B cell (primary cell): ENCODE data around the gene CFAP74. TPM values are rescaled to one million over a fixed set of nuclear protein-coding genes. Genes with fewer than 3 reads are reported as not detected.

ENCODE experiments used
- ATAC-seq: fragments of 200-7000 bp; cut with Tn5 transposase; one replicate; pipeline ENCODE4 v1.10.0; 2021; ENCODE audit warnings: low read depth, mild to moderate bottlenecking, moderate number of reproducible peaks, moderate library complexity
- CTCF ChIA-PET: fragments of 350-600 bp; sonication (Branson Sonifier 250); formaldehyde crosslinking; loops from one replicate; lab custom pipeline; 2021; ENCODE audit warnings: antibody characterized with exemption, inconsistent platforms; lab: Charles Lee
- POLR2A ChIA-PET: fragments of 350-600 bp; sonication (Branson Sonifier 250); formaldehyde crosslinking; loops from one replicate; lab custom pipeline; 2021; ENCODE audit warnings: antibody characterized with exemption; lab: Charles Lee
- DNase-seq: peaks from one replicate; pipeline ENCODE4 v3.0.0; 2013
- H2AFZ ChIP-seq: 2 replicates; pipeline ENCODE4 v1.6.1; 2012; ENCODE audit warnings: mild to moderate bottlenecking, low read depth, low read length; ENCODE audit not compliant: insufficient read depth, poor library complexity, severe bottlenecking
- H3K27ac ChIP-seq, 2 donors: 1 replicate in 1 of 2; 2 replicates in 1 of 2; pipeline ENCODE4 v1.5.1; 2012 to 2013; ENCODE audit warnings: low read length in 2 of 2, mild to moderate bottlenecking in 2 of 2, moderate library complexity in 1 of 2
- H3K27me3 ChIP-seq, 4 experiments: fragments of 200-600 bp in 1 of 4; sonication (generic) in 1 of 4; replicated peaks in 1 of 4; 1 replicate in 2 of 4; 2 replicates in 2 of 4; pipeline versions ENCODE4 v1.6.1 to v1.7.0; 2013 to 2016; ENCODE audit warnings: low read length in 3 of 4, mild to moderate bottlenecking in 2 of 4, mixed read lengths in 1 of 4, moderate library complexity in 1 of 4; ENCODE audit not compliant: insufficient read depth in 4 of 4, control insufficient read depth in 3 of 4; ENCODE audit errors: control extremely low read depth in 1 of 4
- H3K36me3 ChIP-seq, 2 experiments: replicated peaks in 1 of 2; 1 replicate in 1 of 2; 2 replicates in 1 of 2; pipeline versions ENCODE4 v1.6.1 to v1.7.1; 2013; ENCODE audit warnings: low read length in 1 of 2; ENCODE audit not compliant: insufficient read depth in 2 of 2, control insufficient read depth in 1 of 2; ENCODE audit errors: control extremely low read depth in 1 of 2, extremely low read depth in 1 of 2
- H3K4me1 ChIP-seq, 2 donors: fragments of 200-600 bp in 1 of 2; sonication (generic) in 1 of 2; 1 replicate in 1 of 2; 2 replicates in 1 of 2; pipeline versions ENCODE4 v1.5.1 to v1.6.1; 2013 to 2017; ENCODE audit warnings: low read length in 2 of 2; ENCODE audit not compliant: control insufficient read depth in 2 of 2, insufficient read depth in 2 of 2
- H3K4me2 ChIP-seq: replicated peaks from 2 replicates; pipeline ENCODE3; 2012; ENCODE audit warnings: mild to moderate bottlenecking, low read depth, low read length; ENCODE audit not compliant: poor library complexity, severe bottlenecking
- H3K4me3 ChIP-seq, 5 experiments: fragments of 200-600 bp in 1 of 5; sonication (generic) in 1 of 5; 1 replicate in 3 of 5; 2 replicates in 2 of 5; pipeline versions ENCODE4 v1.5.1 to v1.7.0; 2011 to 2016; ENCODE audit warnings: low read length in 4 of 5, mild to moderate bottlenecking in 4 of 5, low read depth in 2 of 5, control low read depth in 1 of 5, moderate library complexity in 1 of 5; ENCODE audit not compliant: insufficient read depth in 1 of 5; ENCODE audit errors: control extremely low read depth in 1 of 5, extremely low read depth in 1 of 5
- H3K79me2 ChIP-seq: fragments of 200-600 bp; sonication (generic); one replicate; pipeline ENCODE4 v1.6.0; 2016; ENCODE audit warnings: low read length; ENCODE audit not compliant: control insufficient read depth, insufficient read depth
- H3K9ac ChIP-seq: fragments of 200-600 bp; sonication (generic); 2 replicates; pipeline ENCODE4 v1.6.1; 2017; ENCODE audit warnings: mild to moderate bottlenecking, low read length, moderate library complexity
- H3K9me3 ChIP-seq, 3 donors: one replicate each; pipeline versions ENCODE4 v1.6.1 to v1.7.1; 2013; ENCODE audit warnings: low read length in 2 of 3; ENCODE audit not compliant: control insufficient read depth in 2 of 3, insufficient read depth in 1 of 3; ENCODE audit errors: control extremely low read depth in 1 of 3
- H4K20me1 ChIP-seq: 2 replicates; pipeline ENCODE4 v1.6.0; 2012; ENCODE audit warnings: mild to moderate bottlenecking, low read length; ENCODE audit not compliant: insufficient read depth, control insufficient read depth, poor library complexity, severe bottlenecking
- H3K27ac Mint-ChIP-seq: one replicate; pipeline ENCODE4 v1.8.0; 2021; ENCODE audit warnings: mixed read lengths
- H3K27me3 Mint-ChIP-seq: one replicate; pipeline ENCODE4 v1.8.0; 2021; ENCODE audit warnings: mixed read lengths
- H3K4me1 Mint-ChIP-seq: one replicate; pipeline ENCODE4 v1.8.0; 2021; ENCODE audit warnings: mixed read lengths
- H3K4me3 Mint-ChIP-seq: one replicate; pipeline ENCODE4 v1.8.0; 2021; ENCODE audit warnings: mixed read lengths
- H3K9me3 Mint-ChIP-seq: one replicate; pipeline ENCODE4 v1.8.0; 2022; ENCODE audit warnings: mixed read lengths; ENCODE audit not compliant: insufficient read depth
- EZH2 ChIP-seq: IDR thresholded peaks from 2 replicates; pipeline ENCODE4 v1.6.1; 2012; ENCODE audit warnings: borderline replicate concordance, low read depth, mild to moderate bottlenecking, moderate library complexity, low read length; ENCODE audit not compliant: insufficient read depth, poor library complexity, severe bottlenecking
- WGBS: methylation state at CpG from one replicate; pipeline ENCODE4 v1.1.5; 2013; ENCODE audit warnings: missing lambda C conversion rate; ENCODE audit not compliant: insufficient coverage; 5-methylcytosine and 5-hydroxymethylcytosine counted together
- intact Hi-C: fragments of 100-400 bp; cut with micrococcal nuclease; formaldehyde crosslinking; loops from one replicate; pipeline ENCODE4 v1.10.0; 2022
- polyA plus RNA-seq: library from polyadenylated mRNA; depleted of rRNA; stranded (reverse); fragments of >200 nt; gene quantifications from 2 replicates; pipeline ENCODE4 v1.2.3, GENCODE V29; 2012
- total RNA-seq, 2 donors: library from RNA; stranded (reverse); fragments of 120-200 nt in 1 of 2; gene quantifications; 1 replicate in 1 of 2; 2 replicates in 1 of 2; pipeline versions ENCODE4 v1.2.3 to v1.2.4, GENCODE V29; 2013 to 2022
- TF ChIP-seq, protein P1 (sequence below): fragments of 200-600 bp; IDR thresholded peaks from one replicate; pipeline ENCODE4 v1.8.0; 2022; ENCODE audit warnings: antibody characterized with exemption, mild to moderate bottlenecking

The CFAP74 gene
- total and polyA plus RNA-seq, 2 donors (not counting 1 experiment from before 2014, with no cell fraction given): not detected

DNA sequence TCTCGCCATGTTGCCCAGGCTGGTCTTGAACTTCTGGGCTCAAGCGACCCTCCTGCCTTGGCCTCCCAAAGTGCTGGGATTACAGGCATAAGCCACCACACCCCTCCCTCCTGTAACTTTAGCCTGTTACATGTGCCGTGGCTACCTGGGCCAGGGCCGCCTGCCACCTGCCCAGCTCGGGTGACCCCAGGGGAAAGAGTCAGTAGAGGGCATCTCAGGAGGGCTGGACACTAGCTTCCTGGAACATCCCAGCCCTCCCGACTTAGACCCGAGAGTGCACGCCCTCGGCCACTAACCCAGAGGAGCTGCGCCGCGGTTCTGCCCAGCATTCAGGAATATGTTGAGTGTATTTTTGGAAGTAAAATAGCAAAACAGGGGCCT, 44.1 kb downstream of the CFAP74 start:
- H3K36me3 ChIP-seq: no peaks in the 10 kb centered on the region
- ChIA-PET CTCF (interaction anchor here (0.9 kb wide), 1 partner anchor 30 kb away, joined by 3 read pairs; no protein-coding TSS in a partner anchor), POLR2A (no interaction called here)
- no peaks in the 10 kb centered on the region for H3K79me2 ChIP-seq
- ATAC-seq: no peak
- no peaks in the 10 kb centered on the region for H3K4me1 Mint-ChIP-seq
- no peak for DNase-seq
- no peak overlapping the region for H2AFZ ChIP-seq
- TF ChIP-seq, protein P1, sequence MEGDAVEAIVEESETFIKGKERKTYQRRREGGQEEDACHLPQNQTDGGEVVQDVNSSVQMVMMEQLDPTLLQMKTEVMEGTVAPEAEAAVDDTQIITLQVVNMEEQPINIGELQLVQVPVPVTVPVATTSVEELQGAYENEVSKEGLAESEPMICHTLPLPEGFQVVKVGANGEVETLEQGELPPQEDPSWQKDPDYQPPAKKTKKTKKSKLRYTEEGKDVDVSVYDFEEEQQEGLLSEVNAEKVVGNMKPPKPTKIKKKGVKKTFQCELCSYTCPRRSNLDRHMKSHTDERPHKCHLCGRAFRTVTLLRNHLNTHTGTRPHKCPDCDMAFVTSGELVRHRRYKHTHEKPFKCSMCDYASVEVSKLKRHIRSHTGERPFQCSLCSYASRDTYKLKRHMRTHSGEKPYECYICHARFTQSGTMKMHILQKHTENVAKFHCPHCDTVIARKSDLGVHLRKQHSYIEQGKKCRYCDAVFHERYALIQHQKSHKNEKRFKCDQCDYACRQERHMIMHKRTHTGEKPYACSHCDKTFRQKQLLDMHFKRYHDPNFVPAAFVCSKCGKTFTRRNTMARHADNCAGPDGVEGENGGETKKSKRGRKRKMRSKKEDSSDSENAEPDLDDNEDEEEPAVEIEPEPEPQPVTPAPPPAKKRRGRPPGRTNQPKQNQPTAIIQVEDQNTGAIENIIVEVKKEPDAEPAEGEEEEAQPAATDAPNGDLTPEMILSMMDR: no peak
- TF ChIP-seq EZH2: no peak
- no peaks in the 10 kb centered on the region for H3K9me3 Mint-ChIP-seq
- H3K27ac ChIP-seq: no peak overlapping the region
- no peak overlapping the region for H3K9ac ChIP-seq
- H3K27ac Mint-ChIP-seq: no peak overlapping the region
- 97% methylated on average over 3 of the region's 12 CpGs for WGBS
- peaks cover 32% of the 10 kb centered on the region for H3K27me3 Mint-ChIP-seq
- no peak overlapping the region for H3K4me3 ChIP-seq
- no peak overlapping the region for H3K4me3 Mint-ChIP-seq
- H4K20me1 ChIP-seq: no peaks in the 10 kb centered on the region
- H3K27me3 ChIP-seq: peaks cover 0 to 33% (median 1%) of the 10 kb centered on the region in 4 experiments
- H3K4me2 ChIP-seq: no peak overlapping the region
- intact Hi-C loops: no loop called here
- H3K9me3 ChIP-seq: peaks cover 0 to 7% (median 0%) of the 10 kb centered on the region in 3 donors
- H3K4me1 ChIP-seq: no peaks in the 10 kb centered on the region

DNA sequence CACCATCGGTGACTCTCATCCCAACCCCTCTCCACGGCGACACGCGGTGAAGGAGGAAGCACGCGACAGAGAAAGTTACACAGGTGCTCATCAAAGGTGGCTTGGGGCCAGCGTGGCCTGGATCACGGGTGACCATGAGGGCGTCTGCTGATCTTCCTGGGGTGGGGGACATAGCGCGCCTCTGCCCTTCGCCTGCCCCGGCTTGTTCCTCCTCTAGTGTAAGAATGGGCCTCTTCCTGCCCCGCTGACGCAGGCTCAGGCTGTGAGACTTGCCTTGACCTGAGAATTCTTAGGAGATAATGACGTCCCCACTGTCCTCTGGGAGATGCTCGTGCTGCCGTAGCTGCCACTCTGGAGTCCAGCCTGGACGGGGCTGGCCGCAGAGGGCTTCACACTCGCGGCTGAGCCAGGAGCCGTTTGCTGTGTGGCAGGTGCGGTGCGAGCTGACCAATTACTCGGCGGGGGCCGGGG, 45.5 kb downstream of the CFAP74 start:
- CTCF ChIA-PET: no interaction called here
- H3K79me2 ChIP-seq: no peaks in the 10 kb centered on the region
- TF ChIP-seq EZH2: no peak
- TF ChIP-seq, protein P1: no peak
- Mint-ChIP-seq H3K9me3 (no peaks in the 10 kb centered on the region), H3K4me3 (no peak overlapping the region), H3K4me1 (no peaks in the 10 kb centered on the region), H3K27me3 (peaks cover 32% of the 10 kb centered on the region), H3K27ac (no peak overlapping the region)
- no peak for DNase-seq
- ATAC-seq: no peak
- H3K27ac ChIP-seq: no peak overlapping the region
- POLR2A ChIA-PET: no interaction called here
- intact Hi-C loops: no loop called here
- H3K4me3 ChIP-seq: no peak overlapping the region
- H3K36me3 ChIP-seq: no peaks in the 10 kb centered on the region
- no peak overlapping the region for H3K9ac ChIP-seq
- WGBS: 75% methylated on average over 26 of the region's 29 CpGs
- H2AFZ ChIP-seq: no peak overlapping the region
- peaks cover 0 to 33% (median 1%) of the 10 kb centered on the region in 4 experiments for H3K27me3 ChIP-seq
- H3K4me2 ChIP-seq: no peak overlapping the region
- H3K9me3 ChIP-seq: peaks cover 0 to 7% (median 0%) of the 10 kb centered on the region in 3 donors
- no peaks in the 10 kb centered on the region for H3K4me1 ChIP-seq
- no peaks in the 10 kb centered on the region for H4K20me1 ChIP-seq
